Skin epidermis (tissue), 12 donors: ENCODE results near the gene SEC14L6.
A peak's percentile ranks its signal among the peaks of the same experiment; 100 is the strongest.
"Not testable (repeated sequence)": the region's sequence is repeated elsewhere in the genome, so short reads cannot be mapped to it uniquely, and the experiment has no call there.

Experiments used
- H3K27ac ChIP-seq, 21 experiments: fragments of 200-600 bp; sonication (generic) in 11 of 21; one replicate each; pipeline ENCODE4 v1.5.0; 2020; ENCODE audit warnings: mild to moderate bottlenecking in 3 of 21, inconsistent platforms in 2 of 21, moderate library complexity in 2 of 21
- H3K4me3 ChIP-seq, 7 experiments: fragments of 200-600 bp; sonication (generic) in 2 of 7; one replicate each; pipeline ENCODE4 v1.5.0; 2020; ENCODE audit warnings: inconsistent platforms in 2 of 7, mild to moderate bottlenecking in 2 of 7, moderate library complexity in 1 of 7

SEC14L6 gene

DNA sequence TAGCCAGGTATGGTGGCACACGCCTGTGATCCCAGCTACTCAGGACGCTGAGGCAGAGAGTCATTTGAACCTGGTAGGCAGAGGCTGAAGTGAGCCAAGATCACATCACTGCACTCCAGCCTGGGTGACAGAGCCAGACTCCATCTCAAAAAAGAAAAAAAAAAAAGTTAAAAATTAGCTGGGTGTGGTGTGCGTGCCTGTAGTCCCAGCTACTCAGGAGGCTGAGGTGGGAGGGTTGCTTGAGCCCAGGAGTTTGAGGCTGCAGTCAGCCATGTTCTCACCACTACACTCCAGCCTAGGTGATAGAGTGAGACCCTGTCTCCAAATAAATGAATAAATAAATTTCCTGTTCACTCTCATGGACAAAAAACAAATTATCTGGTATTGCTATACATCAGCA is 5.0 kb downstream of the SEC14L6 start:
- H3K27ac ChIP-seq = not testable (repeated sequence)
- peak overlapping the region in 2 of 7 experiments; percentile 14 to 20 for H3K4me3 ChIP-seq

DNA sequence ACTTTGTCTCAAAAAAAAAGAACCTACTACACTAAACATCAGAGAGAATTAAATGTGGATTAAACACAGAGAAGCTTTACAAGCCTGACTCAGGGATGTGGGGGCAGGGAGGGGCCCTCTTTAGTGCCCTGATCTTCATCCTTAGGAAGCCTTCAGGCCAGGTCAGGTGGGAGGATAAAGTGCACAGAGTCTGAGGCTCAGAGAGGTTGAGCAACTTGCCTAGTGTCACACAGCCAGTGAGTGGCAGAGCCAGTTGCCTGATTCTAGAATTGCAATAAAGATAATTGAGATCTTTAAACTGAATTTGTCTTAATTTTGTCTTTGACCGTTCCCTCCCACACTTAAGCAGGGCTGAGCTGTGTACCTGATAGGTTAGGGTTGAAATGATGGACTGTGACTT is 7.2 kb downstream of the SEC14L6 start:
- Histone ChIP-seq H3K4me3 (no peak overlapping the region), H3K27ac (no peak overlapping the region)

DNA sequence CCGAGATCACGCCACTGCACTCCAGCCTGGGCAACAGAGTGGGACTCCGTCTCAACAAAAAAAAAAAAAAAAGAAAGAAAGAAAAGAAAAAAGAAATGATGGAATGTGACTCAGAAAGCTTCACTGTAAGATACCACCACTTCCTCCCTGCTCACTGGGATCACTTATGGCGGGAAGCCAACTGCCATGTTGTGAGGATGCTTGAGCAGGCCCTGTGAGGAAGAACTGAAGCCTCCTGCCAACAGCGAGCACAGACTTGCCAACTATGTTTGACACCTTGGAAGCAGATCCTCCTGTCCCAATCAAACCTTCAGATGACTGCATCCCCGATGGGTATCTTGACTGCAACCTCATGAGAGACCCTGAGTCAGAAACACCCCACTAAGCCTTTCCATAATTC is 8.3 kb downstream of the SEC14L6 start:
- Histone ChIP-seq H3K4me3 (no peak overlapping the region), H3K27ac (no peak overlapping the region)

DNA sequence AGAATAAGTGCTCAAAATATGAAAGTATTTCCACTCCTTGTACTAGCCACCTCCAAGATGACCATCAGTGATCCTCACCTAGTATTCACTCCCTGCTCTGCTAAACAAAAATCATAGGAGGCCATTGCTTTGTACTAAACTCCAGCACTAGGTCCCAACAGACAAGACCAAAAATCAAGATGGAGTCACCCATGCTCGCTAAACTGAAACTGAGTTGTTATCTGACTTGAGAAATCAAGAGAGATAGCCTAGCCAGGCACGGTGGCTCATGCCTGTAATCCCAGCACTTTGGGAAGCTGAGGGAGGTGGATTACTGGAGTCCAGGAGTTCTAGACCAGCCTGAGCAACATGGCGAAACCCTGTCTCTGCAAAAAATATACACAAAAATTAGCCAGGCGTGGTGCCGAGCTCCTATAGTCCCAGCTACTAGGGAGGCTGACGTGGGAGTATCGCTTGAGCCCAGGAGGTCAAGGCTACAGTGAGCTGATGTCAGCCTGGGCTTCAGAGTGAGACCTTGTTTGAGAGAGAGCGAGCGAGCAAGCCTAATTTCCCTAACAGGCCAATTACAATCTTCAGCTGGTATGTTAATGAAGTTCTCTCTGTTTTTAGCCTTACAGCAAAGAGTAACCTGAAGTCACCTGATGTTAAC is 9.3 kb downstream of the SEC14L6 start:
- Histone ChIP-seq H3K27ac (no peak overlapping the region), H3K4me3 (no peak overlapping the region)

DNA sequence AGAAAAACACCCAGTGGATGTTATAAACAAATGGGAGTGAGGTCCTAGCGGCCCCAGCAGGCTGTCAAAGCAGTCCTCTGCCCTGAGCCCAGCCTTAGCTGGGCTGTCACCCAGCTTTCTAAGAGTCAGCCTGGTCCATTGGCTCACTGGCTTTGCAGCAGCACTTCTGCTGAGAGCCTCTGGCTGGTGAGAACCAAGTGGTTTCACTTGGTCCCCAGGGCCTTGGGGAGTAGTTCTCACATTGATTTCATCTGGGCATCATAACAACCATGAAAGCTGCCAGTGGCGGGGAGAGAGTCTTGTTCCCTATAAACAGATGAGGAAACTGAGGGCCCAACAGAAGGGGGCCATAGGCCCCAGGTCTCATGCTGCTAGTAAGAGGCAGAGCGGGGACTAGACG is 11.4 kb downstream of the SEC14L6 start:
- Histone ChIP-seq H3K27ac (no peak overlapping the region), H3K4me3 (no peak overlapping the region)

DNA sequence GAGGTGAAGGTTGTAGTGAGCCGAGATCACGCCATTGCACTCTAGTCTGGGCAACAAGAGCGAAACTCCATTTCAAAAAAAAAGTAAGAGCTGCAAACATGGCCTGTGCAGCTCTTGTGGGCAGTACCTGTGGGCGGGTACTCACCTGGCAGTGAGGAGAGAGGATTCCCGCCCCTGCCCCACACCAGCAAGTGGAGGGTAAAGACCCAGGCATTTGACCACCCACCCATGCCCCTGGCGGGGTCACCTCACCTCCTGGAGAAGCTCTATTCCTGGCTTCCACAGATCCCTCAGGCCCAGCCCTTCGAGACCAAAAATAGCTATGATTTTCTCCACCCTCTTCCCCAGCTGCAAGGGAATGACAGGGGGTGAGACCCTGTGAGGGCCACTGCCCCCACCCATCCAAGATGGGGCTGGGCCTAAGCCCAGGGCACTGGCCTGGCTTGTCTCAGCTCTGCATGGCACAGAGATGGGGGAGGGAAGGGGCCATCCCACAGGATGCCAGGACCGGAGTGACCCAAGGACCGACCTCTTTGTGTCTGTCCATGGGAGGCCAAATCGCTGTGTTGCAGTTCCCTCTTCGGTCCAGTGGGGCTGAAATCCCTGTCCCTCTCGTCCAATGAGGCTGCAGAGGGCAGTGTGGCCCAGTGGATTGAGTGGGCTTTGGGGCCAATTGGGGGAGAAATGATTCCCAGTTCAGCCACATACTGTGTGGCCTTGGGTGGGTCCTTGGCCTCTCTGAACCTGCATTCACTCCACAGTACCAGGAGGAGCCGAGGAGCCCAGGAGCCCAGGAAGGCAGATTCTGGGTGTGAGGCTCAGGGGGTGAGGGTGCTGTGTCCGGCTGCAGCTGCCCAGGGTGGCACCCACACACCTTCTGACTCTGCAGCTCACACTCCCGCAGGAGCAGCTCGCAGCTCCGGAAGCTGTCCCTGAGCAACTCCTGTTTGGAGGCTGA is 14.6 kb downstream of the SEC14L6 start:
- H3K27ac ChIP-seq = no peak overlapping the region
- no peak overlapping the region for H3K4me3 ChIP-seq

DNA sequence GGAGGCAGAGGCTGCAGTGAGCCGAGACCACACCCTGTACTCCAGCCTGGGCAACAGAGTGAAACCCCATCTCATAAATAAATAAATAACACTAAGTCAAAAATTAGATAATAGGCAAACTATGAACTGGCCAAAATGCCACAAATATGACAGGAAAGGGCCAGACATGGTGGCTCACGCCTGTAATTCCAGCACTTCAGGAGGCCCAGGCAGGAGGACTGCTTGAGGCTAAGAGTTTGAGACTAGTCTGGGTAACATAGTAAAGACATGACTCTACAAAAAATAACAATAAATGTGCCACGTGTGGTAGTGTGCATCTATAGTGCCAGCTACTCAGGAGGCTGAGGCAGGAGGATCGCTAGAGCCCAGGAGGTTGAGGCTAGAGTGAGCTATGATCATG is 19.9 kb downstream of the SEC14L6 start:
- no peak overlapping the region for H3K4me3 ChIP-seq

DNA sequence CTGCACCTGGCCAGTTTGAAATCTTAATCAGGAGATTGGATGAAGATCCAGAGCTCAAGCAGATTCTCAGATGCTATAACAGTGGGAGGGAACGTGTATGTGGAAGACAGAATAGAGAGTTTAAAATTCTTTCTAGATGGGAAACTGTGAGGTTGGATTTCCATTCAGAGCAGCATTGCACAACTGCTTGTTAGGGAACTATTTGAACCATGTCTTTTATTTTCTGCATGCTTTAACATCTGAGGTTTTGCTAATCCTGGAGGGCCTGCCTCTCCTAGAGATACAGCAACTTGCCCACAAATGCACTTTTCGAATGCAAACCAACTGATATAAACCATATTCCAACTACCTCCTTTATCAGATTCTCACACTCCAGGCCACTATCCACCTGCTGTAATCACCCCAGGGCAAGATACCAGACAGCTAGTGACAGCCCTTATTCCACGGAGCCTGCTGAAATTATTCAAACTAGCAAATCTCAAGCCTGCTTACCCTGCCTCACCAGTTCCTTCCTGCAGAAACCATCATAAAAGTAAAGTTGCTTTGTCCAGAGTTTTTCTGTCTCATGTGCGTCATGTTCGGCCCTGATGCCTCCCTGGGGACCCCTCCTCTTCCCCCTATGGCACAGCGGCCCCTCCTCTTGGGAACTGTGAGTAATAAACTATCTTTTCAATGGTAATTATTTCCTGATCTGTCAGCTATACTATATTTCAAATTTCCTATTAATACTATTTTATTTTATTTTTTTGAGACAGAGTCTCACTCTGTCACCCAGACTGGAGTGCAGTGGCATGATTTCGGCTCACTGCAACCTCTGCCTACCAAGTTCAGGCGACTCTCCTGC is 22.7 kb downstream of the SEC14L6 start:
- H3K4me3 ChIP-seq = no peak overlapping the region
- H3K27ac ChIP-seq = no peak overlapping the region

More for the DNA sequence above, 19.9 kb downstream of the SEC14L6 start:
- H3K27ac ChIP-seq = no peak overlapping the region

DNA sequence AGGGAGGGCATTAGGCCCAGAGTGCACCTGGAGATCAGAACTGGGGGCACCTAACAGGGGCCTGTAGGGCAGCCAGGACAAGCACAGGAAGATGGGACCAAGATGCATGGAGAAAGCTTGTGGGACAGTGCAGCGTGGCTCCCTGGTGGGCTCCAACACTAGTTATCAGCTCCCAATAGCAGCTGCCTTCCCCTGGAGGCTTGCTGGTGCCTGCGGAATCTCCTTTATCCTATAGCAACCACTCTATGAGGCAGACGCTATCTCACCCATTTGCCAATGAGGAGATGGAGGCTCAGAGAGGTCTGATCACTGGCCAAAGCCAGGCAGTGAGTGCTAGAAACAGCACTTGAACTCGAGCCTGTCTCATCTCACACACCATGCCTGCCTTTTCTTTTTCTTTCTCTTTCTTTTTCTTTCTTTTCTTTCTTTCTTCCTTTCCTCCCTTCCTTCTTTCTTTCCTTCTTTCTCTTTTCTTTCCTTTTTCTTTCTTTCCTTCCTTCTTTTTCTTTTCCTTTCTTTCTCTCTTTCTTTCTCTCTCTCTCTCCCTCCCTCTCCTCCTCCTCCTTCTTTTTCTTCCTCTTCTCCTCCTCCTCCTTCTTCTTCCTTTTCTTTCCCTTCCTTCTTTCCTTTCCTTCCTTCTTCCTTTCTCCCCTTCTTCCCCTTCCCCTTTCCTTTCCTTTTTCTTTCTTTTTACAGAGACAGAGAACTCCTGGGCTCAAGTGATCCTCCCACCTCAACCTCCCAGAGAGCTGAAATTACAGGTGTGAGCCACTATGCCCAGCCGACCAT is 25.0 kb downstream of the SEC14L6 start:
- H3K4me3 ChIP-seq = no peak overlapping the region
- H3K27ac ChIP-seq = no peak overlapping the region

DNA sequence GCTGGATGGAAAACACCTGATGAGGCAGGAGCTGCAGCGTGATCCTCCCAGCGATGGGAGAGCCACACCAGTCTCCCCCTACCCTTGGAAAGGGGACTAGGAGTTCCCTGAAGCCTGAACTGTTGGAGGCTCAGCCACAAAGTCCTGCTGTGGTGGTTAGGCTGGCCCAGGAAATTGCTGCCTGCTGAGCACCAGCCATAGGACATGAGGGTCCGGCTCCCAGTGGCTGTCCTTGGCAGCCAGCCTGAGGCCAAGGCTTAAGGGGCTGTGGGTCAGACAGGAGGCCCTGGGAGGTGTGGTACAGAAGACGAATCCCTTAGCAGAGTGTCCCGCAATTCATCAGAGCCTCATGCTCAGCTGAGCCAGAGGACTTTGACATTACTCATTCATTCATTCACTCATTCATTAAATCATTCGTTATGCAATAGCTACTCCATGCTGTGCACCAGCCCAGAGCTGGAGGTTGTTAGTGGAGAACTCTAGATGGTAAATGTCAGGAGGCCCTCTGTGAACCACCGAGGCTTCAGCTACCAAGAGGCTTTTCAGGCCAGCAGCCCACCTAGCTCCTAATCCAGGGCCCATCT is 26.6 kb downstream of the SEC14L6 start:
- H3K27ac ChIP-seq = no peak overlapping the region
- H3K4me3 ChIP-seq = no peak overlapping the region

DNA sequence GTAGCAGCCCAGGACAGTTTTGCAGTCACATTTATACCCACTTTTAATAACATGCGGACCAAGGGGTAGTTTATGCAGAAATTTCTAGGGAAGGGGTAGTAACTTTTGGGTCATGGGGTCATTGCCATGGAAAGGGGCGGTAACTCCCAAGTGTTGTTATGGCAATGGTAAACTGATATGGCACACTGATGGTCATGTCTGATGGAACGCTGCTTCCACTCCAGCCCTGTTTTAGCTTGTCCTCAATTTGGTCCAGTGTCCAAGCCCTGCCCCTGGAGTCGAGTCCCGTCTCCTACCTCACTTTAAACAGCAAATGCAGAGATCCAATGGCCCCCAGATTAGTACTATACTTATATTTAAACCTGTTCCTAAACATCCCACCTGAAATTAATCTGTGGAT is 29.8 kb downstream of the SEC14L6 start:
- Histone ChIP-seq H3K27ac (no peak overlapping the region), H3K4me3 (no peak overlapping the region)

DNA sequence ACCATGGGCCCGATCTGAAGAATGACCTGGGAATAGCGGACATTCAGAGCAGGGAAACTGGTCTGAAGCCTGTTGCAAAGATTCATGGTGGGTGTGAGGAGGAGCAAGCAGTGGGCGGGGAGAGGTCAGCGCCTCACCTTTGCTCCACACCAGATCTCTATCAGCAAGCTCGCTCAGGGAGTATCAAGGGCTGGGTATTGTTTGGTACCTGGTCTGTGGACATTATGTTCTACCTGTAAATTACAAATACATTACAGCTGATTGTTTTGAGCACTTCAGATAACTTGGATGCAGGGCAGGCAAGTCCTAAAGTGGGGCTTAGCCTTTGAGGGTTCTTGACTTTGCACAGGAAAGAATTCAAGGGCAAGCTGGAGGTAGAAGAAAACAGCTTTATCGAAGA is 30.3 kb downstream of the SEC14L6 start:
- H3K27ac ChIP-seq = no peak overlapping the region
- H3K4me3 ChIP-seq = no peak overlapping the region

DNA sequence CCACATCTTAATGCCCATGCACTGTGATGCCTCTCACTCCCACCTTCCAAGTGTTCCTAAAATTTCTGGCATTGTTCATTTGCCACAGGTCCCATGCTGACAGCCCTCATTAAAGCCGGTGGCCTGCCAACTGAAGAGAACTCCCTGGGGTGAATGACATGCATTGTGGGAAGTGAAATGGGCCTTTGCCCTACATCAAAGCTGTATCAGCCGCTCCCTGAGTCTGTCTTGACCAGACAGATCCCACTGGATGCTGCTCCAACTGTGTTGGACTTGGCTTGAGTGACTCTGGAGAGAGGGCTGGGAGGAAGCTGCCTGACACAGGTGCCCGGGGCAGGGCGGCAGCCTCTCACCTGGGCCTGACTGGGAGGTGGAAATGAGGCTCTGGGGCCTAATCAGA is 32.3 kb downstream of the SEC14L6 start:
- H3K27ac ChIP-seq = no peak overlapping the region
- no peak overlapping the region for H3K4me3 ChIP-seq

DNA sequence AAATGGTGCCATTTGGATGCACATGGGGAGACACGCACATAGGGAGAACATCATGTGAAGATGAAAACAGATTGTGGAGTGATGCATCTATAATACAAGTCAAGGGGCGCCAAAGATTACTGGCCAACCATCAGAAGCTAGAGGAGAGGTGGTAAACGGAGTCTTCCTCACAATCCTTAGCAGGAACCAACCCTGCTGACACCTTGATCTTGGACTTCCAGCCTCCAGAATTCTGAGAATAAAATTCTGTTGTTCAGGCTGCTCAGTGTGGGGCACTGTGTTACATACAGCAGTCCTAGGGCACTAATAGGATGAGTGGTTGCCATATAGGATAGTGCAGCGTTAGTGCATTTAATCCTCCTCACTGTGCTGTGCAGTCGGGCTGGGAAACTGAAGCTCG is 33.1 kb downstream of the SEC14L6 start:
- H3K4me3 ChIP-seq = no peak overlapping the region
- H3K27ac ChIP-seq = no peak overlapping the region

DNA sequence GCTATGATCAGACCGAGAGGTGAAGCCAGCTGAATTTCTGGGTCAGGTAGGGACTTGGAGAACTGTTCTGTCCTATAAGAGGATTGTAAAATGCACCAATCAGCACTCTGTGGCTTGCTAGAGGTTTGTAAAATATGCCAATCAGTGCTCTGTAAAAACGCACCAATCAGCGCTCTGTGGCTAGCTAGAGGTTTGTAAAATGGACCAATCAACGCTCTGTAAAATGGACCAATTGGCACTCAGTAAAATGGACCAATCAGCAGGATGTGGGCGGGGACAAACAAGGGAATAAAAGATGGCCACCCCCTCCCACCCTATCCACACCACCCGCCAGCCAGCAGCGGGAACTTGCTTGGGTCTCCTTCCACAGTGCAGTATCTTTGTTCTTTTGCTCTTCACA is 34.6 kb downstream of the SEC14L6 start:
- H3K4me3 ChIP-seq = no peak overlapping the region
- H3K27ac ChIP-seq = no peak overlapping the region

DNA sequence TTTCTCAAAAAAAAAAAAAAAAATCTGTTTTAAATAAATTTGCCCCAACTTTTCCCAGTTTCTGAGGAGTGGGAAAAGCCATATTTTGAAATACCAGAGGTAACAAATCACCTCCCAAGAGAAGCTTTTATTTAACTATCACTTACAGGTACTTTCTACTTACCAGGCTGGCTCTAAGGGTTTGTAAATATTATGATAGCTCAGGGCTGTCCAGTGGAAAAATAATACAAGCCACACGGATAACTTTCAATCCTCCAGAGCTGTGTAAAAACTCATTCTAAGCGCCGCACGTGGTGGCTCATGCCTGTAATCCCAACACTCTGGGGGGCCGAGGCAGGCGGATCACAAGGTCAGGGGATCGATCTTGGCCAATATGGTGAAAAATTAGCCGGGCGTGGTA is 35.4 kb downstream of the SEC14L6 start:
- no peak overlapping the region for H3K27ac ChIP-seq
- no peak overlapping the region for H3K4me3 ChIP-seq

DNA sequence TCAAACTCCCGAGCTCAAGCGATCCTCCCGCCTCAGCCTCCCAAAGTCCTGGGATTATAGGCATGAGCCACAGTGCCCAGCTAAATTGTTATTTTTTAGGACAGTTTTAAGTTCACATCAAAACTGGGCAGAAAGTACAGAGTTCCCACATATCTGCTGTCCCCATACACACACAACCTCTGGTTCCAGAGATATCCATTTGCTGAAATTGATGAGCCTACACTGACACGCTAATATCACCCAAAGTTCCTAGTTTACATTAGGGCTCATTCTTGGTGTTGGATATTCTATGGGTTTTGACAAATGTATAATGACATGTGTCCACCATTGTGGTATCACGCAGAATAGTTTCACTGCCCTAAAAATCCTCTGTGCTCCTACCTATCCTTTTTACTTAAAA is 38.3 kb downstream of the SEC14L6 start:
- Histone ChIP-seq H3K27ac (no peak overlapping the region), H3K4me3 (no peak overlapping the region)

DNA sequence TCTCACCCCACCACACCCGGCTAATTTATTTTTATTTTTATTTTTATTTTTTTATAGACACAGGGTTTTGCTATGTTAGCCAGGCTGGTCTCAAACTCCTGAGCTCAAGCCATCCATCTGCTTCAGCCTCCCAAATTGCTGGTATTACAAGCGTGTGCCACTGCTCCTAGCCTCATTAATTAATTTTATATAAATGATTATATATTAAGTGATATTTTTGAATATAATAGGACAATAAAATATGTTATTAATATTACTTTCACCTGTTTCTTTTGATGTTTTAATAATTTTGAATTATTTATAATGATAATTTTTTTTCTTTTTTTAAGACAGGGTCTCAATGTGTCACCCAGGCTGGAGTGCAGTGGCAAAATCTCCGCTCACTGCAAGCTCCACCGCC is 38.9 kb downstream of the SEC14L6 start:
- Histone ChIP-seq H3K4me3 (no peak overlapping the region), H3K27ac (no peak overlapping the region)

DNA sequence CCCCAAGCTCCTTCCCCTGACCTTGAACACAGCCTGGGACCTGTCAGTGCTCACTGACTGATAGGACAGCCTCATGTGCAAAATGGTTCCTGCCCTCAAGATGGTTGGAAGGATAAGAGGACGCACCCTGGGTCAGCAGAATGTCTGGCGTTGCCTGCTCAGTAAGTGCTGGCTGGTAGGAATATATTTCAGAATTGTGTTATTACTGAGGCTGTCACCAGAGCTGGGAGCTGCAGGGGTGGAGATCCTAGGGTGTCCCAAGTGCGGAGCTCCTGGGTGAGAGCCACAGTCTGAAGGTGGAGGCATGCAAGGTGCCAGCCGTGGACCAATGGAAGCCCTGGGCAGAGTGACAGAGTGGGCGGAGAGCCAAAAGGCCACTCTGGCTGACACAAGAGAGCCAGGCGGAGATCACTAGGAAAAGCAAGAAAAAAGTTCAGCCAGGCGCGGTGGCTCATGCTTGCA is 40.0 kb downstream of the SEC14L6 start:
- Histone ChIP-seq H3K4me3 (no peak overlapping the region), H3K27ac (no peak overlapping the region)
